Mammary epithelial cell (primary cell): Measurements from ENCODE around the gene RHOBTB1.

Experiments
- CTCF ChIP-seq, 2 donors: IDR thresholded peaks in 1 of 2; conservative IDR thresholded peaks in 1 of 2; 2 replicates each; pipeline ENCODE4 v1.5.1; 2011 to 2012; ENCODE audit warnings: inconsistent platforms in 2 of 2, low read length in 2 of 2, mild to moderate bottlenecking in 2 of 2, control low read depth in 1 of 2, low read depth in 1 of 2; ENCODE audit not compliant: insufficient read depth in 1 of 2; ENCODE audit errors: extremely low read depth in 1 of 2
- EZH2 ChIP-seq: IDR thresholded peaks from 2 replicates; pipeline ENCODE4 v1.6.1; 2012; ENCODE audit warnings: low read length, inconsistent platforms, borderline replicate concordance

DNA sequence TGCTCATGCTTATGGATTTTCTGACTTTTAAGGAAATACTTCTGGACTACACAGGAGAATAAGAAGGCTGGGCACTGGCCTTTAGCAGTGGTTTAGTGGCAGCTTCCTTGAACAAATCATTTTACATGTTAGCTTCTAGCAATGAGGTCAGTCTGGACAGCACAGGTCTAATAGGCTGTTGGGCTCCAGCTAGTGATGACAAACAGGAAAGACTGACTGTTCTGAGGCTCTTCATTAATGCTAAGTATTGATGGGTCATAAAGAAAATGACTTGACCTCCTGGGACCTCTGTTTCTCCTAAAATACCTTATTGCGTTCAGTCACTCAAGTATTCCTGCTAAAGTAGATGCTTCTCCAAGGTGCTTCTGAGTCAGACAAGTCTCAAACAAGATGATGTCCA, 4.9 kb upstream of the RHOBTB1 start:
- TF ChIP-seq CTCF (conservative IDR thresholded peaks at IDR 0.05 in 1 of 2, IDR thresholded peaks at IDR 0.05 in 1 of 2; ENCODE audit: extremely low read depth in 1 of 2, insufficient read depth in 1 of 2, low read depth in 1 of 2, low read length in 2 of 2): no peak
- no peak for TF ChIP-seq EZH2
